ENCODE measurements around the gene ELF2. TPM values are rescaled to one million over a fixed set of nuclear protein-coding genes. Genes with fewer than 3 reads are reported as not detected.
"Not testable (repeated sequence)": the region's sequence is repeated elsewhere in the genome, so short reads cannot be mapped to it uniquely, and the experiment has no call there.

Gene ELF2
- total RNA-seq, 1 donor from 2014 or later, result 44.4 TPM

GRCh38 chr4:139219450-139220055, 42.5 kb upstream of the ELF2 start:
- Histone ChIP-seq H3K36me3 (no peaks in the 10 kb centered on the region), H3K27me3 (no peaks in the 10 kb centered on the region), H3K4me1 (no peaks in the 10 kb centered on the region), H3K27ac (no peak overlapping the region), H3K4me3 (no peak overlapping the region), H3K9me3 (no peaks in the 10 kb centered on the region)
- DNase-seq (ENCODE audit: extremely low spot score in 2 of 2), result no peak
- intact Hi-C loops (cut with DNase I), result loop anchor here (10.0 kb wide), 1 partner anchor 75 kb away; no protein-coding TSS in a partner anchor
- no peak for TF ChIP-seq CTCF (IDR thresholded peaks at IDR 0.05)
- no peak for TF ChIP-seq POLR2A (IDR thresholded peaks at IDR 0.05)
- TF ChIP-seq POLR2AphosphoS5 (IDR thresholded peaks at IDR 0.05; ENCODE audit: insufficient read depth in 1 of 2, low read depth in 1 of 2), result no peak

GRCh38 chr4:139214039-139214534, 37.1 kb upstream of the ELF2 start:
- H3K4me1 ChIP-seq, result no peaks in the 10 kb centered on the region
- no peak overlapping the region for H3K27ac ChIP-seq
- no peak for DNase-seq (ENCODE audit: extremely low spot score in 2 of 2)
- no peak for TF ChIP-seq POLR2AphosphoS5 (IDR thresholded peaks at IDR 0.05; ENCODE audit: insufficient read depth in 1 of 2, low read depth in 1 of 2)
- TF ChIP-seq CTCF (IDR thresholded peaks at IDR 0.05), result no peak
- no peak for TF ChIP-seq POLR2A (IDR thresholded peaks at IDR 0.05)
- H3K36me3 ChIP-seq, result no peaks in the 10 kb centered on the region
- H3K4me3 ChIP-seq, result no peak overlapping the region
- intact Hi-C loops (cut with DNase I), result no loop called here
- H3K9me3 ChIP-seq, result no peaks in the 10 kb centered on the region
- H3K27me3 ChIP-seq, result no peaks in the 10 kb centered on the region

GRCh38 chr4:139213633-139214032, 36.6 kb upstream of the ELF2 start:
- H3K36me3 ChIP-seq; intact Hi-C loops (cut with DNase I); DNase-seq (ENCODE audit: extremely low spot score in 2 of 2); H3K27ac ChIP-seq; H3K27me3 ChIP-seq; H3K4me1 ChIP-seq; H3K4me3 ChIP-seq; H3K9me3 ChIP-seq: not testable (repeated sequence)

- no peaks in the 10 kb centered on the region for H3K27me3 ChIP-seq
- H3K27ac ChIP-seq, result no peak overlapping the region
- no peaks in the 10 kb centered on the region for H3K4me1 ChIP-seq
- no peak for DNase-seq (ENCODE audit: extremely low spot score in 2 of 2)
- H3K4me3 ChIP-seq, result no peak overlapping the region
- TF ChIP-seq CTCF (IDR thresholded peaks at IDR 0.05) (no peak), POLR2A (IDR thresholded peaks at IDR 0.05) (no peak), POLR2AphosphoS5 (IDR thresholded peaks at IDR 0.05; ENCODE audit: insufficient read depth in 1 of 2, low read depth in 1 of 2) (no peak)
- H3K9me3 ChIP-seq, result no peaks in the 10 kb centered on the region
- intact Hi-C loops (cut with DNase I), result no loop called here
- no peaks in the 10 kb centered on the region for H3K36me3 ChIP-seq
These were observed 35.9 kb upstream of the ELF2 start for GRCh38 chr4:139212900-139213299.

GRCh38 chr4:139210486-139210885, 33.5 kb upstream of the ELF2 start:
- TF ChIP-seq POLR2A (IDR thresholded peaks at IDR 0.05) (no peak), POLR2AphosphoS5 (IDR thresholded peaks at IDR 0.05; ENCODE audit: insufficient read depth in 1 of 2, low read depth in 1 of 2) (no peak), CTCF (IDR thresholded peaks at IDR 0.05) (no peak)
- intact Hi-C loops (cut with DNase I), result no loop called here
- no peaks in the 10 kb centered on the region for H3K27me3 ChIP-seq
- no peak overlapping the region for H3K4me3 ChIP-seq
- no peaks in the 10 kb centered on the region for H3K36me3 ChIP-seq
- H3K9me3 ChIP-seq, result no peaks in the 10 kb centered on the region
- no peaks in the 10 kb centered on the region for H3K4me1 ChIP-seq
- DNase-seq (ENCODE audit: extremely low spot score in 2 of 2), result no peak
- H3K27ac ChIP-seq, result no peak overlapping the region

All from vagina (tissue), 2 donors.